ENCODE results near the gene CENPW. TPM values are rescaled to one million over a fixed set of nuclear protein-coding genes. Genes with fewer than 3 reads are reported as not detected.
A peak's percentile ranks its signal among the peaks of the same experiment; 100 is the strongest.

CENPW gene
- total RNA-seq, 1 experiment from 2014 or later: 62.1 TPM

DNA sequence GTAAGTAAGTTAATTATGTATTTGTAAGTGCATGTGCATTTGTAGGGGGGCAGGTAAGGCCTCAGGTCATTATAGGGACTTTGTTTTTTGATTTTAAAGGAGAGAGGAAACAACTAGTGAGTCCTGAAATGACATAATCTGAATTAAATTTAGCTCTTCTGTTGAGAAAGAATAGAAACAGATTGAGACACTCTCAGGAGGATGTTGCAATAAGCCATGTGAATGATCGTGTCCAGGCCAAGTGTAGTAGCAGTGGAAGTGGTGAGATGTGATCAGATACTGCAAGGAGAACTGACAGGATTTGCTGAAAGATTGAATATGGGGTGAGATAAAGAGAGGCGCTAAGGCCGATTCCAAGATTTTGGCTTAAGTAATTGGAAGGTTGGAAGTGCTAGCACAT is 2.6 kb upstream of the CENPW start:
- no peak for ATAC-seq
- Histone ChIP-seq H3K36me3 (ENCODE audit: control insufficient read depth, insufficient read depth, low read length) (no peaks in the 10 kb centered on the region), H3K4me3 (ENCODE audit: low read depth in 2 of 2, low read length in 2 of 2) (no peak overlapping the region), H3K27ac (ENCODE audit: low read length) (no peak overlapping the region), H3K27me3 (ENCODE audit: control insufficient read depth, insufficient read depth, low read length) (no peaks in the 10 kb centered on the region), H3K9me3 (ENCODE audit: control insufficient read depth, insufficient read depth, low read depth, low read length) (no peaks in the 10 kb centered on the region), H3K4me1 (ENCODE audit: control insufficient read depth, insufficient read depth, low read length) (peaks cover 7% of the 10 kb centered on the region)
- no peak for DNase-seq (ENCODE audit: low read depth, low spot score)
- BruUV-seq (replicated peaks): no TSS peak
- intact Hi-C loops (cut with micrococcal nuclease; ENCODE audit: unreplicated experiment) (no loop called here), in situ Hi-C loops (cut with HindIII; ENCODE audit: low pct_unique_long_range_greater_than_20kb, low sequenced_read_pairs) (no loop called here)
- CTCF ChIA-PET: interaction anchor here (0.7 kb wide), 1 partner anchor 553 kb away, joined by 3 read pairs; no protein-coding TSS in a partner anchor
- TF ChIP-seq TCF7L2 (IDR thresholded peaks at IDR 0.05; ENCODE audit: low read depth, low read length) (no peak), POLR2AphosphoS5 (IDR thresholded peaks at IDR 0.05; ENCODE audit: low read depth, low read length) (no peak)
- TF ChIP-seq, protein P1, sequence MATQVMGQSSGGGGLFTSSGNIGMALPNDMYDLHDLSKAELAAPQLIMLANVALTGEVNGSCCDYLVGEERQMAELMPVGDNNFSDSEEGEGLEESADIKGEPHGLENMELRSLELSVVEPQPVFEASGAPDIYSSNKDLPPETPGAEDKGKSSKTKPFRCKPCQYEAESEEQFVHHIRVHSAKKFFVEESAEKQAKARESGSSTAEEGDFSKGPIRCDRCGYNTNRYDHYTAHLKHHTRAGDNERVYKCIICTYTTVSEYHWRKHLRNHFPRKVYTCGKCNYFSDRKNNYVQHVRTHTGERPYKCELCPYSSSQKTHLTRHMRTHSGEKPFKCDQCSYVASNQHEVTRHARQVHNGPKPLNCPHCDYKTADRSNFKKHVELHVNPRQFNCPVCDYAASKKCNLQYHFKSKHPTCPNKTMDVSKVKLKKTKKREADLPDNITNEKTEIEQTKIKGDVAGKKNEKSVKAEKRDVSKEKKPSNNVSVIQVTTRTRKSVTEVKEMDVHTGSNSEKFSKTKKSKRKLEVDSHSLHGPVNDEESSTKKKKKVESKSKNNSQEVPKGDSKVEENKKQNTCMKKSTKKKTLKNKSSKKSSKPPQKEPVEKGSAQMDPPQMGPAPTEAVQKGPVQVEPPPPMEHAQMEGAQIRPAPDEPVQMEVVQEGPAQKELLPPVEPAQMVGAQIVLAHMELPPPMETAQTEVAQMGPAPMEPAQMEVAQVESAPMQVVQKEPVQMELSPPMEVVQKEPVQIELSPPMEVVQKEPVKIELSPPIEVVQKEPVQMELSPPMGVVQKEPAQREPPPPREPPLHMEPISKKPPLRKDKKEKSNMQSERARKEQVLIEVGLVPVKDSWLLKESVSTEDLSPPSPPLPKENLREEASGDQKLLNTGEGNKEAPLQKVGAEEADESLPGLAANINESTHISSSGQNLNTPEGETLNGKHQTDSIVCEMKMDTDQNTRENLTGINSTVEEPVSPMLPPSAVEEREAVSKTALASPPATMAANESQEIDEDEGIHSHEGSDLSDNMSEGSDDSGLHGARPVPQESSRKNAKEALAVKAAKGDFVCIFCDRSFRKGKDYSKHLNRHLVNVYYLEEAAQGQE (IDR thresholded peaks at IDR 0.05; ENCODE audit: insufficient read depth in 1 of 2, low read depth in 2 of 2, low read length in 1 of 2): no peak
- POLR2A ChIA-PET: no interaction called here

DNA sequence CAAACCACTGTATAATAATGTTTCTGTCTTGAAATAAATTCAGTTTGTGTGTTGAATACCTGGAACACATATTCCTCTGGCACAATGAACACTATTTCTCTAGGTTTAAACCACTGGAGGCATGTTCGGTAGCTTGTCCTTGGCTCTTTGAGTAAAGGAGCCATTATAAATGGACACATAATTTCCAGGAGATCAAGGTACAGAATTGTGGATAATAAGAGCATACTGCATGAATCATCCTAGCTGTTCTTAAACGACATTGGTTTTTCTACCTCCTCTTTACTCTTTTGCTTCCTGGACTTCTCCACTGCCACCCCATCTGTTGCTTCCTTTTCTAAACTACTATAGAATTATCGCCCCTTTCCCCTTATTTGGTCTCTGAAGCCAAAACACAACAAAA is 1.2 kb downstream of the CENPW start:
- ATAC-seq: no peak
- CTCF ChIA-PET: interaction anchor here (1.1 kb wide), 1 partner anchor 165 kb away, joined by 3 read pairs; no protein-coding TSS in a partner anchor
- intact Hi-C loops (cut with micrococcal nuclease; ENCODE audit: unreplicated experiment): loop anchor here (10.0 kb wide), 1 partner anchor 346 kb away; no protein-coding TSS in a partner anchor
- POLR2A ChIA-PET: no interaction called here
- Histone ChIP-seq H3K27me3 (ENCODE audit: control insufficient read depth, insufficient read depth, low read length) (no peaks in the 10 kb centered on the region), H3K27ac (ENCODE audit: low read length) (peak overlapping the region; percentile 88), H3K36me3 (ENCODE audit: control insufficient read depth, insufficient read depth, low read length) (no peaks in the 10 kb centered on the region), H3K4me1 (ENCODE audit: control insufficient read depth, insufficient read depth, low read length) (peaks cover 10% of the 10 kb centered on the region), H3K9me3 (ENCODE audit: control insufficient read depth, insufficient read depth, low read depth, low read length) (no peaks in the 10 kb centered on the region), H3K4me3 (ENCODE audit: low read depth in 2 of 2, low read length in 2 of 2) (peak overlapping the region; percentile 94 to 98)
- DNase-seq (ENCODE audit: low read depth, low spot score): no peak
- TF ChIP-seq TCF7L2 (IDR thresholded peaks at IDR 0.05; ENCODE audit: low read depth, low read length) (no peak), SIN3A (IDR thresholded peaks at IDR 0.05; ENCODE audit: borderline replicate concordance, insufficient read depth, low read depth, low read length) (no peak), POLR2AphosphoS5 (IDR thresholded peaks at IDR 0.05; ENCODE audit: low read depth, low read length) (no peak)
- TF ChIP-seq, protein P2, sequence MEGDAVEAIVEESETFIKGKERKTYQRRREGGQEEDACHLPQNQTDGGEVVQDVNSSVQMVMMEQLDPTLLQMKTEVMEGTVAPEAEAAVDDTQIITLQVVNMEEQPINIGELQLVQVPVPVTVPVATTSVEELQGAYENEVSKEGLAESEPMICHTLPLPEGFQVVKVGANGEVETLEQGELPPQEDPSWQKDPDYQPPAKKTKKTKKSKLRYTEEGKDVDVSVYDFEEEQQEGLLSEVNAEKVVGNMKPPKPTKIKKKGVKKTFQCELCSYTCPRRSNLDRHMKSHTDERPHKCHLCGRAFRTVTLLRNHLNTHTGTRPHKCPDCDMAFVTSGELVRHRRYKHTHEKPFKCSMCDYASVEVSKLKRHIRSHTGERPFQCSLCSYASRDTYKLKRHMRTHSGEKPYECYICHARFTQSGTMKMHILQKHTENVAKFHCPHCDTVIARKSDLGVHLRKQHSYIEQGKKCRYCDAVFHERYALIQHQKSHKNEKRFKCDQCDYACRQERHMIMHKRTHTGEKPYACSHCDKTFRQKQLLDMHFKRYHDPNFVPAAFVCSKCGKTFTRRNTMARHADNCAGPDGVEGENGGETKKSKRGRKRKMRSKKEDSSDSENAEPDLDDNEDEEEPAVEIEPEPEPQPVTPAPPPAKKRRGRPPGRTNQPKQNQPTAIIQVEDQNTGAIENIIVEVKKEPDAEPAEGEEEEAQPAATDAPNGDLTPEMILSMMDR (IDR thresholded peaks at IDR 0.05): no peak
- TF ChIP-seq, protein P1 (IDR thresholded peaks at IDR 0.05; ENCODE audit: insufficient read depth in 1 of 2, low read depth in 2 of 2, low read length in 1 of 2): no peak
- BruUV-seq (replicated peaks): no TSS peak
- in situ Hi-C loops (cut with HindIII; ENCODE audit: low pct_unique_long_range_greater_than_20kb, low sequenced_read_pairs): no loop called here
